ENCODE results near the gene CLSTN3.

CLSTN3 gene

GRCh38 chr12:7113389-7113871, 16.7 kb upstream of the CLSTN3 start:
- TF ChIP-seq CTCF (IDR thresholded peaks at IDR 0.05; ENCODE audit: poor library complexity, severe bottlenecking) = peak; percentile 66
- Histone ChIP-seq H3K27me3 (ENCODE audit: insufficient read depth, poor library complexity, severe bottlenecking) (no peaks in the 10 kb centered on the region), H3K9me3 (ENCODE audit: severe bottlenecking) (no peaks in the 10 kb centered on the region), H3K27ac (ENCODE audit: poor library complexity, severe bottlenecking) (no peak overlapping the region), H3K4me3 (ENCODE audit: severe bottlenecking) (no peak overlapping the region), H3K36me3 (ENCODE audit: low read depth) (peaks cover 2% of the 10 kb centered on the region; the same call in 1 of the 2 replicates), H3K4me1 (ENCODE audit: insufficient read depth, poor library complexity, severe bottlenecking) (no peaks in the 10 kb centered on the region)
- no peak for ATAC-seq (ENCODE audit: low read depth)
- DNase-seq (ENCODE audit: low spot score) = no peak

DNA sequence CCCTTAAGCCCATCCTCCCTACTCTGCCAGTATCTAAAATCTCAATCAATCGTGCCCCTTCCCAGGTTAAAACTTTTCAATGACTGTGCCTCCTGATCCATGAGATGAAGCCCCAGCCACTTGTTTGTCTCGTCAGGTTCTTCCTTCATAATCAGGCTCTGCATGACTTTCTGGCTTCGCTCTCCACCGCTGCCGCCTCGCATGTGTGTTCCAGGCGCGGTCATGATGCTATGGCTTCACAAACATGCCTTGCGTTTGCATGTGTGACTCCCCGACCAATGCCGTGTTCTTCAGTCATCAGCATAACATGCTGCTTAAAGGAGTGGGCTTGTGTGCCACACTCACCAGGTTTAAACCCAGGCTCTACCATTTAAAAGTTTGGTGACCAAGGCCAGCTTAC, 16.2 kb upstream of the CLSTN3 start:
- no peak for TF ChIP-seq CTCF (IDR thresholded peaks at IDR 0.05; ENCODE audit: poor library complexity, severe bottlenecking)
- H3K36me3 ChIP-seq (ENCODE audit: low read depth) = peaks cover 2% of the 10 kb centered on the region; the same call in 1 of the 2 replicates

GRCh38 chr12:7114851-7115250, 15.3 kb upstream of the CLSTN3 start:
- Histone ChIP-seq H3K36me3 (ENCODE audit: low read depth) (peaks cover 2% of the 10 kb centered on the region; the same call in 1 of the 2 replicates), H3K27ac (ENCODE audit: poor library complexity, severe bottlenecking) (no peak overlapping the region), H3K4me1 (ENCODE audit: insufficient read depth, poor library complexity, severe bottlenecking) (no peaks in the 10 kb centered on the region), H3K27me3 (ENCODE audit: insufficient read depth, poor library complexity, severe bottlenecking) (no peaks in the 10 kb centered on the region), H3K9me3 (ENCODE audit: severe bottlenecking) (no peaks in the 10 kb centered on the region), H3K4me3 (ENCODE audit: severe bottlenecking) (no peak overlapping the region)
- no peak for DNase-seq (ENCODE audit: low spot score)
- no peak for TF ChIP-seq CTCF (IDR thresholded peaks at IDR 0.05; ENCODE audit: poor library complexity, severe bottlenecking)
- ATAC-seq (ENCODE audit: low read depth) = no peak

More for the DNA sequence above, 16.2 kb upstream of the CLSTN3 start:
- Histone ChIP-seq H3K4me1 (ENCODE audit: insufficient read depth, poor library complexity, severe bottlenecking) (no peaks in the 10 kb centered on the region), H3K27me3 (ENCODE audit: insufficient read depth, poor library complexity, severe bottlenecking) (no peaks in the 10 kb centered on the region), H3K4me3 (ENCODE audit: severe bottlenecking) (no peak overlapping the region), H3K9me3 (ENCODE audit: severe bottlenecking) (no peaks in the 10 kb centered on the region), H3K27ac (ENCODE audit: poor library complexity, severe bottlenecking) (no peak overlapping the region)
- DNase-seq (ENCODE audit: low spot score) (no peak), ATAC-seq (ENCODE audit: low read depth) (no peak)

DNA sequence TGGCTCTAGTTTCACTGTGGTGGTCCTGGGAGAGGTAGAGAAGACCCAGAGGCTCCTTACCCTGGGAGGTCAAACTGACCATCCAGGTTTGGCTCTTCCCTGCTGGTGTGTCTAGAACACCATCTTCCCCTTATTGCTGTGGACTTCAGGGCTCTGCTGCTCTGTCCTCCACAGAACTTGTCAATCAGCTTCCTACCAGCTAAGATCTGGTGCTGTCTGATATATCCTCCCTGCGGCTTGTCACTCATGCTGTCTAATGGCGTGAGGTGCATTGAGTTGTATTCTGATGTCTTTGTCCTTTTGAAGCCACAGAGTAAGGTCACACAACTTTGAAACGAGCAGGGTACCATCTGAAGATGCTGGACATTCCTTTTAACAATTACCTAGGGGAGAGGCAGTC, 14.0 kb upstream of the CLSTN3 start:
- H3K36me3 ChIP-seq (ENCODE audit: low read depth) = peaks cover 2% of the 10 kb centered on the region; the same call in 1 of the 2 replicates
- H3K27ac ChIP-seq (ENCODE audit: poor library complexity, severe bottlenecking) = no peak overlapping the region
- no peaks in the 10 kb centered on the region for H3K4me1 ChIP-seq (ENCODE audit: insufficient read depth, poor library complexity, severe bottlenecking)
- H3K27me3 ChIP-seq (ENCODE audit: insufficient read depth, poor library complexity, severe bottlenecking) = no peaks in the 10 kb centered on the region
- no peak overlapping the region for H3K4me3 ChIP-seq (ENCODE audit: severe bottlenecking)
- ATAC-seq (ENCODE audit: low read depth) (no peak), DNase-seq (ENCODE audit: low spot score) (no peak)
- no peaks in the 10 kb centered on the region for H3K9me3 ChIP-seq (ENCODE audit: severe bottlenecking)
- no peak for TF ChIP-seq CTCF (IDR thresholded peaks at IDR 0.05; ENCODE audit: poor library complexity, severe bottlenecking)

DNA sequence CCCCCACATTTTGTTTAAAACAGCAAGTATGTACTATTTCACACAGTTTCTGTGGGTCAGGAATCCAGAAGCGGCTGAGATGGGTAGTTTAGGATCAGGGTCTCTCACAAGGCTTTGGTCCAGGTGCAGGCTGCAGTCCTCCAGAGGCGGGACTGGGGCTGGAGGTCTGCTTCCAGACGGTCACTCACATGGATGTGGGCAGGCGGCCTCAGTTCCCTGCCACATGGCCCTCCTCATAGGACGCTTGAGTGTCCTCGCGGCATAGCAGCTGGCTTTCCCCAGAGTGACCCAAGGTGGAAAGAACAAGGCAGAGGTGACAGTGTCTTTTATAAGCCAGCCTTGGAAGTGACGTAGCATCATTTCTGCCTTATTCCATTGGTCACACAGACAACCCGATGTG, 13.3 kb upstream of the CLSTN3 start:
- Histone ChIP-seq H3K4me3 (ENCODE audit: severe bottlenecking) (no peak overlapping the region), H3K27ac (ENCODE audit: poor library complexity, severe bottlenecking) (no peak overlapping the region), H3K4me1 (ENCODE audit: insufficient read depth, poor library complexity, severe bottlenecking) (no peaks in the 10 kb centered on the region), H3K36me3 (ENCODE audit: low read depth) (peaks cover 2% of the 10 kb centered on the region; the same call in 1 of the 2 replicates), H3K9me3 (ENCODE audit: severe bottlenecking) (no peaks in the 10 kb centered on the region), H3K27me3 (ENCODE audit: insufficient read depth, poor library complexity, severe bottlenecking) (no peaks in the 10 kb centered on the region)
- DNase-seq (ENCODE audit: low spot score) (no peak), ATAC-seq (ENCODE audit: low read depth) (no peak)
- TF ChIP-seq CTCF (IDR thresholded peaks at IDR 0.05; ENCODE audit: poor library complexity, severe bottlenecking) = no peak
